Retinal pigment epithelial cell (primary cell): ENCODE data around the gene ROBO3.

Experiments
- DNase-seq: peaks from one replicate; pipeline ENCODE4 v3.0.0-alpha.2; 2010; ENCODE audit warnings: low read depth
- H3K4me3 ChIP-seq: 2 replicates; pipeline ENCODE4 v1.5.1; 2011; ENCODE audit warnings: mild to moderate bottlenecking, low read length, control low read depth, moderate library complexity
- CTCF ChIP-seq: conservative IDR thresholded peaks from 2 replicates; pipeline ENCODE4 v1.5.1; 2011; ENCODE audit warnings: low read depth, low read length, control low read depth, inconsistent platforms

Gene ROBO3

GRCh38 chr11:124892146-124892545 lies 26.9 kb downstream of the ROBO3 start:
- H3K4me3 ChIP-seq: no peak overlapping the region
- no peak for DNase-seq
- TF ChIP-seq CTCF: no peak

GRCh38 chr11:124892750-124893454 lies 27.7 kb downstream of the ROBO3 start:
- DNase-seq: no peak
- no peak overlapping the region for H3K4me3 ChIP-seq
- no peak for TF ChIP-seq CTCF

- no peak for TF ChIP-seq CTCF
- no peak for DNase-seq
- no peak overlapping the region for H3K4me3 ChIP-seq
These were observed 28.7 kb downstream of the ROBO3 start for GRCh38 chr11:124893781-124894401.

GRCh38 chr11:124894606-124895430 lies 29.6 kb downstream of the ROBO3 start:
- DNase-seq: no peak
- H3K4me3 ChIP-seq: no peak overlapping the region
- no peak for TF ChIP-seq CTCF

- no peak for TF ChIP-seq CTCF
- no peak overlapping the region for H3K4me3 ChIP-seq
- DNase-seq: no peak
These were observed 30.3 kb downstream of the ROBO3 start for GRCh38 chr11:124895471-124895971.

GRCh38 chr11:124896071-124896750 lies 31.0 kb downstream of the ROBO3 start:
- TF ChIP-seq CTCF: no peak
- no peak for DNase-seq
- no peak overlapping the region for H3K4me3 ChIP-seq
